Stimulated activated CD8-positive, alpha-beta memory T cell treated with anti-CD3 and anti-CD28 coated beads, Interleukin-7, amount 100 ng/mL, for 24 hours (primary cell): ENCODE data around the gene FEN1.

Experiments
- DNase-seq: peaks from one replicate; pipeline ENCODE4 v3.0.0-alpha.2; 2020; ENCODE audit warnings: low read depth

FEN1 gene

GRCh38 chr11:61757213-61757862 is 35.4 kb upstream of the FEN1 start:
- DNase-seq = no peak

- no peak for DNase-seq
Measured at GRCh38 chr11:61760946-61761345, 31.8 kb upstream of the FEN1 start.

DNA sequence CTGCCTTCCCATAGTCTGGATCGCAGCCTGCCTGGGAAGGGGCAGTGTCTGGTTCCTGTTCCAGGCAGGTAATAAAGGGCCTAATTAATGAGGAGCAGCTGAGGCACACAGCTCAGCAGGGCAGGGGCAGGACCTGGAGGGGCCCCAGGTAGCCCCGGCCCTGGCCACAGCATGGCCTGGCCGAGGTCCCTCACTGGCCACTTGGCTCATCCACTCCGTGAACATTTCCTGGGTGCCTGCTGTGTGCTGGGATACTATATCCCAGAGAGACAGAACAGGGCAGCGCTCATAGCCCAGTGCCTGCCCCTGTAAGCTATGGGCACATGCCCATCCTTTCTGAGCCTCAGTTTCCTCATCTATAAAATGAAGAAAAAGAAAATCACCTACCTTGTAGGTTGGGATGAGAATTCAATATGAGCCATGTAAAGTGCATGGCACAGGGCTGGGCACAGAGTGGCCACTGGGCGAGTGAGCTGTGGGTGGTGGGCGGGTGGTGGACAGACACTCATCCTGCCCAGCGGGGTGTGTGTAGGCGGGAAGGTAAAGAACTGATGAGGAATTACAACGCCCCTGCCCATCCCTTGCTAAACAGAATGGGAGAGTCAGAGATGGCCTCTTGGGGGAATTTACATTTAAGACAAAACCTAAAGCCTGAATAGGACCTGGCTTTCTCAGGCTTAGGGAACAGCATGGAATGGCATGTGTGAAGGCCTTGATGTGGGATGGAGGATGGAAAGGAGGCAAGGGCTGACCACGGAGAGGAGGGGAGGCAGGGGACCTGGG is 31.1 kb upstream of the FEN1 start:
- DNase-seq = no peak

DNA sequence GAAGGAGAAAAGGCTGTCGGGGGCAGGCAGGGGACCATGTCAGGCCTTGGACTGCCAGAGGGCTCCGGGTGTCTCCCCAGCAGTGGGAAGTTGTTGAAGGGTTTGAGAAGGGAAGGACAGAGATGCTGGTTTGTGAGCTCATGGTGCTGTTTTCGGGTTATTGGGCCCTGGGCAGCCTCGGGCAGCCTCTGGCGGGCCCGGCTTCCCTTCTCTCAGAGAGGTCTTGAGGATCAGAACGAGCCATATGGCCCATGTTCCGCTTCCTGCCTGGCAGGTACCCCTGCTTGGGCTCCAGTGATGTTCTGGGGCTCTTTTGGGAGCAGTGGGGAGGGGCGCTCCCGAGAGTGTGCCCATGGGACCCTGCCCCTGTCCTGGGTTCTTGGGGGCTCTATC is 30.5 kb upstream of the FEN1 start:
- DNase-seq = no peak

DNA sequence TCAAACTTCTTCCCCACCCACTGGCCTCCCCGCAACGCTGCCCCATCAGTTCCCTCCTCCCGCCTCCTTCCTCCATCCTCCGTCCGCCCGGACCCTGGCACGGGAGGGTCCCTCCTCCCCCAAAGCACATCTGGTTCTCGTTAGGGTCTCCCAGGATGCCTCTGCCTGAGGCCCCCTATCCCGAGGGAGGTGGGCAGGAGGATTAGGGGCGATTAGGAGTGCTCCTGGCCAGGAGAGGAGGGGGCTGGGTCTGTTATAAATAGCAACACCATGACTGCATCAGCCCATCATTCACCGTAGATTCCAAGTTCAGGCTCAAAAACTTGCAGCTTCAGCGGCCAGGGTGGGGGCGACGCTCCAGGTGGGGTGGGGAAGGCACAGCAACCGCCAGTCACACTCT is 29.9 kb upstream of the FEN1 start:
- DNase-seq = no peak

DNA sequence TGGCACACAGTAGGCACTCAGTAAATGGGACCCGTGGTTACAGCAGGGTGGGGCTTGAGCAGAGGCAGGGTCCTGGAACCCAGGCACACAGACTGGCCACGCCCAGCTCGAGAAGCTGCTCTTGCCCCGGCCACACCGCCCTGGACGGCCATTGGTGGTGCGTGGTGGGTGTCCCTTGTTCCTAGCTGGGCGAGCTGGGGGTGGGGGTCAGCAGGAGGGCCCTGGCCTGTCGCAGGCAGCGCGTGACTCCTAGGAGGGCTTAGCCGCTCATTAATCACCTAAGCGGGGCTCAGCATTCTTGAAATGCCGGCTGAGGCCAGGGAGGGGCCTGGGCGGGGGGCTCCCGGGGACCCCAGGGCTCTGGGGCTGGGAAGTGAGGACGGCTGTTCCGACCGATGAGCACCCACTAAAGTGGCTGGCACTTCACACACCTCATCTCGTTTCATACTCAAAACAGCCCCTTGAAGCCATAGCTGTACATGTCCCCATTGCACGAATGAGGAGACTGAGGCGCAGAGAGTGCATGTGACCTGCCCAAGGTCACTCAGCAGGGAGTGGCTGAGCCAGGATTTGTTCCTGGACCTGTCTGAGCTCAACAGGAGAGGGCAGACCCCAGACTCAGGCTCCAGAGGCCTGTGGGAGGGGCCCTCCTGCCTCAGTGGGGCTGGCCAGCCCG is 28.6 kb upstream of the FEN1 start:
- no peak for DNase-seq

GRCh38 chr11:61764606-61765260 is 28.0 kb upstream of the FEN1 start:
- DNase-seq = no peak

- DNase-seq = no peak
Measured at GRCh38 chr11:61765550-61766253, 27.0 kb upstream of the FEN1 start.

- DNase-seq = no peak
Measured at GRCh38 chr11:61766353-61766841, 26.3 kb upstream of the FEN1 start.

GRCh38 chr11:61768376-61769076 is 24.2 kb upstream of the FEN1 start:
- no peak for DNase-seq

DNA sequence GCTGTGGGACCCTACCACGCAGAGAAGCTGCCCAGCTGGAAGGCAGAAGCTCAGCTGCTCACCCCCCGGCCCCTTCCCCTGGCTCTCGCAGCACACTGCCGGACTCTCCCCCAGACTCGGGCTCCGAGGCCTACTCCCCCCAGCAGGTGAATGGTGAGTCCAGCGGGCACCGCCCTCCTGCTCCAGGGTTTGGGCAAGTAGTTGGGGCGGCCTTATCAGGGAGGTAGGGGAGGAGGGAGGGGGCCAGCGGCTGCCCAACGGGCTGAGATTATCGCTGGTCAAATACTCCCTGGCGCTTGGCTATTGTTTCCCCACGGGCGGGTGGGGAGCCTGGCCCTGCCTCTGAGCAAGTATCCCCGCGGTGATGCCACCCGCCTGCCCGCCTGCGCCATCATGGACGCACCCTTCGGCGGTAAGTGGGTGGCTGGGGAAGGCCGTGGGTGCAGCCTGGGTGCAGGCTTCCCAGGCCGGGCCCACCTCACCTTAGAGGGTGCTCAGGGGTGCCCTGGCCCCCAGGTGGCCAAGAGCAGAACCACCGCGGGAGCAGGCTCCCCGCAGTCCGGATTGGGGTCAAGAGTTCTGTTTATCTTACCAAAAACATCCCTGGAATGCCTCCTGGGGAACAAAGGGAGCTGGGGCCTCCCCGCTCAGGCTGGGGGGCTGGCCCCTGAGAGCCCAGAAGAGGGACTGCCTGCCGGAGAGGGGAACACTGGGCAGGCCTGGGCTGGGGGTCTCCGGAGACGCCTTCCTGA is 23.4 kb upstream of the FEN1 start:
- DNase-seq = no peak

GRCh38 chr11:61769946-61770683 is 22.6 kb upstream of the FEN1 start:
- no peak for DNase-seq

DNA sequence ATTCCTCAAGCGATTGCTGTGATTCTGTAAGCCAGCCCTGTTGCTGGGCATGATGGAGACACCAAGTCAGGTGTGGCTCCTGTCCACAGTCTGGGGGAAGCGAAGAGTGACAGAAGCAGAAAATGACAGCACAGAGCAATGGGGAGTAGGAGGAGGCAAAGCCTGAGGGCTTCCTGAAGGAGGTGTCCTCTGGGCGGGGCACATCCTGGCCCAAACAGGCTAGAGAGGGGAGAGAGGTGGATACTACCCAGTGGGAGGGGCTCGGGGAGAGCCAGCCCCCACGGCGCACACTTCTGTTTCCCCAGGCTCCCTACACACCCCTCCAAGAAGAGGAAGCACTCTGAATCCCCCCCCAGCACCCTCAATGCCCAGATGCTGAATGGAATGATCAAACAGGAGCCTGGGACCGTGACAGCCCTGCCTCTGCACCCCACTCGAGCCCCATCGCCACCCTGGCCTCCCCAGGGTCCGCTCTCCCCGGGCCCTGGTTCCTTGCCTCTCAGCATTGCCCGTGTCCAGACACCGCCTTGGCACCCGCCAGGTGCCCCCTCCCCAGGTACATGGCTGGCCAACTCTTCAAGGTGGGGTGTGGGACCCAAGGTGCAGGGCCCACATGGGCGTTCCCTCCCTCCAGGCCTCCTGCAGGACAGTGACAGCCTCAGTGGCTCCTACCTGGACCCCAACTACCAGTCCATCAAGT is 21.4 kb upstream of the FEN1 start:
- DNase-seq = no peak

DNA sequence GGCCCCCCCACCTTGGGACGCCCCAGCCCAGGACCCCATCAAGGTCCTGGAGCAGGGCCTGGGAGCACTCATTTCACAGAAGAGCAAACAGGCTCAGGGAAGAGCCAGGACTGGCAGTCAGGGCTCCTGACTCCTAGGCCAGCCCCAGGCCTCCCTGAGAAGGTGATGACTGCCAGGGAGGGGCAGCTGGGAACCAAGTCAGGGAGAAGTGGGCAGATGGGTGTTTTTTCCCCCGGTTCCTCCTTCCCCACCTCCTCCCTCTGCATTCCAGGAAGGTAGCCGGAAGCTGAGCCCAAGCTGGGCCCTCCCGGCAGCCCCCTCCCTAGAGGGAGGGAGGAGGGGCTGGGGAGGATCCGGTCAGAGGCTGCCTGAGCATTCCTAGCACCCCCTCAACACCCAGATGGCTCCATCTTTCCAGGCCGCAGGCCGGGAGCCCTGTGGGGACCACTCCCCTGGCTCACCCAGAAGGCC is 20.7 kb upstream of the FEN1 start:
- no peak for DNase-seq

DNA sequence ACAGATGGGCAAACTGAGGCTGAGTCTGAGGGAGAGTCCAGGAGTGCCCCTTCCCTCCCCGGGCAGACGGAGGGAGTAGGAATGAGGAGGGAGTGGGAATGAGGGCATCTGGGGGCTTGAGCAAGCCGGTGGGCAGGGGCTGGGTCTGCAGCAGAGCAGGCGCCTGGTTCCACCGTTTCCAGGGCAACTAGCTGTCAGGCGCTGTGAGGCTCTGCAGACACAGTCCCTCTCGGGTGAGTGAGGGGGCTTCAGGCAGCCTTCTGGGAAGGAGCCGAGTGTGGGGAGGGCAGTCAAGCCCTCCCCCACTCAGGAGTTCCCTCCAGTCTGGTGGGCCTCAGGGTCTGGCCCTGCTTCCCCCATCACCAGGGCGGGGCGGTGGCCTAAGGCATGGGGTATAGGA is 19.4 kb upstream of the FEN1 start:
- DNase-seq = no peak

DNA sequence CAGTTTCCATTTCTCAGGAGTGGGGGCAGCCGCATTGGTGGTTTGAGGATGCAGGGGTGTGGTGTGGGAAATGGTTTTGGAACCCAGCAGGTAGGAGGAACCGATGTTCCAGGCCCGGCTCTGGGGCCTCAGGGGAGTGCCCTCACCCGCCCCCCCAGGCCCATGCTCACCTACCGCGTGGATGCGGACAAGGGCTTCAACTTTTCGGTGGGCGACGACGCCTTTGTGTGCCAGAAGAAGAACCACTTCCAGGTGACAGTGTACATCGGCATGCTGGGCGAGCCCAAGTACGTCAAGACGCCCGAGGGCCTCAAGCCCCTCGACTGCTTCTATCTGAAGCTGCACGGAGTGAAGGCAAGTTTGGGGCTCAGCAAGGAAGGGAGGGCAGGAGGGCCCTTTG is 18.9 kb upstream of the FEN1 start:
- DNase-seq = no peak

- no peak for DNase-seq
Measured at GRCh38 chr11:61774411-61774810, 18.3 kb upstream of the FEN1 start.

- DNase-seq = no peak
Measured at GRCh38 chr11:61775106-61775505, 17.6 kb upstream of the FEN1 start.
